NCI-H748 (cell line): Measurements from ENCODE around the gene DHCR24.
A peak's percentile ranks its signal among the peaks of the same experiment; 100 is the strongest.

Experiments
- DNase-seq: peaks from one replicate; lab custom pipeline; 2025; ENCODE audit not compliant: unreplicated experiment; lab: John Stamatoyannopoulos, UW

The DHCR24 gene

DNA sequence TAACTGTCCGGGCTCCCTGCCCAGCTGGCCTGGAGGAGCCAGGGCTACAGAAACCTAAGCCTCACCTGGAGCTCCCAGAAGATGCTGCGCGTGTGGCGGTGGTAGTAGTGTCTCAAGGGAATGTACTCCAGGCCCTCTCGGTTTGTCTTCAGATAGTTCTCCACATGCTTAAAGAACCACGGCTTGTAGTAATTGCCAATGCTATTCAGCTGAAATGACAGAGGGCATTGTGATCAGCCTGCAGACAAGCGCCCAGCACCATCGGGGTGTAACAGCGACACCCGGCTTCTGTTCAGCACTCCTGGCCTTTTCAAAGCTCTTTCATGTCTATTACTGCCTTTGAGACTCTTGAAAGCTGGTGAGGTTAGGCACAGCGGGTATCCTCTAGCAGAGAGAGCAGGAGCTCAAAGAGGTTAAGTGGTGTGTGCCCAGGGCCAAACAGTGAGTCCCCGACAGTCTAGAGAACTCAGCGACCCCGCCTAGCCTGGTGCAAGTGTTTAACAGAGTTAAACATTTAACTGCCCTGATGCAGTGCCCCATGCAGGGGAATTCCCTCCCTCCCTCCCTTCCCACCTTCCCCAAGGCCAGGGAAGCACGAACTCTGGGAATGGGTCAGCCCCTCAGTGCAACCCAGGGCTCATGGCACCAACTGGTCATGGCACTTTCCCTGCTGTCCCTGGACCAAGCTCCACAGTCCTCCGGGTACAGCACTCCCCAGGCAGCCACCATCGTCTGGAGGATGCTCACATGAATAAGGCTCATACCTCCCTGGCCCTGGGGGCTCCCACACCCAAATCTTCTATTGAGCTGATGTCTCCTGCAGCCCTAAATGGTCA is 21.5 kb downstream of the DHCR24 start:
- DNase-seq, result no peak

- DNase-seq, result no peak
These were observed 22.4 kb downstream of the DHCR24 start for GRCh38 chr1:54864460-54865208.

- no peak for DNase-seq
These were observed 23.7 kb downstream of the DHCR24 start for GRCh38 chr1:54863267-54863665.

GRCh38 chr1:54861070-54861761 is 25.8 kb downstream of the DHCR24 start:
- no peak for DNase-seq

DNA sequence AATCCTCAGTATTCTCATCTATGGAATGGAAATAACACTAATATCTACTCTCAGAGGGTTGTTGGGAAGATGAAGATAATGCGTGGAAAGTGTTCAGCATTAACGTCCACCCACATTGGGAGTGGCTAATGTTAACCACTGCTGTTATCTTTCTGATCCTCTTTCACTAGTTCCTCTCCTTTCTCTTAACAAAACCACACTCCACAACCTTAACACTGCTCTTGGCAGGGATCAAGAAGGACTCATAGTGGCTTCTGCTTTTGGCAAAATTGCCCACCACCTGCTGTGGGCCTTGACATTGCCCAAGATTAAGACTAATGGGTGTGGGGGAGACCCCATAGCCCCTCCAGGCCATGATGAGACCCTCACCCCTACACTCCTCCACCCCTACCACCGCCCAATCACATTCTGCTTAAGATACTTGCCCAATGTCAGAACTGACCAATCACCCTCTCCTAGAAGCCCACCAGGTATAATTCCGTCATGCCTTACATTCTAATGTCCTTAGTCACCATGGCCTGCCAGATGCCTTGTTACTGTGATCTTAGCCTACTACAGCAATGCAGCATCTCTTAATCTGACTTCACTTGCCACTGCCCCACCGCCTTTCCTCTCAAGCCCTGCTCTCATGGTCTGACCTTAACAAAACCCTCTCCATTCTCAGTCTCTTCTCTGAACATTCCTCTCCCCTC is 27.1 kb downstream of the DHCR24 start:
- DNase-seq, result no peak

DNA sequence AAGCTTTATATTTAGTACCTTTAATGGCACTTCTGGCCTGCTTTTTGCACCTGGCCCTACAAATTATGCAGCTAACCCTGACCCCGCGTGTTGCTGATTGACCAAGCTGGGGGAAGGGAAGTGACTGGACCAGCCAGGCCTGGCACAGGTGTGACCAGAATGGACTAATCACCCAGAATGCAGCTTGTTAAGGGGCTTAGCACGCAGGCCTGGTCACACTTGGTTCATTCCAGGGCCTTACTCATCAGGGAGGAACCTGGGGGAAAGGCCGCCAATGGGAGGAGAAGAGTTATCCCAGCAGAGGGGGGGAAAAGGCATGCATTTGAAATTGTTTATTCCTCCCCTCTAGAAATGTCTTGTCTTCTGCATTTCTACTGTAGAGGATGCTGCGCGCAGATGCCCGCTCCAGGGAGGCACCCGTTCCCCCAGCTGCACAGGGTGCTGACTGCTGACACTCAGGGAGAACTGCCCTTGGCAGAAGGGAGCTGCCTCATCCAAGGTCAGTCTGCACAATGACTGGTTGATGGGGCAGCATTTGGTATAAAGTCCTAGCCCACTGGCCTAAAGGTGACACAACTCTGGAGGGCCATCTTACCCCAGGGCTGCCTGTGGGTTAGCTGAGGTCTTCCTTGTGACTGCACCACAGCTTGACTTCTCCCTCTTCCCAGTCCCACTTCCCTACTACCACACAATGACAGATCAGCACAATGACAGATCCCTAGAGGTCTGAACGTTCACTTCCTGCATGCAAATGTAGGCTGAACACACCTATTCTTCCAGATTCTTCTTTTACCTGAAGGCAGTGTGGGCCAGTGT is 29.0 kb downstream of the DHCR24 start:
- DNase-seq, result no peak

DNA sequence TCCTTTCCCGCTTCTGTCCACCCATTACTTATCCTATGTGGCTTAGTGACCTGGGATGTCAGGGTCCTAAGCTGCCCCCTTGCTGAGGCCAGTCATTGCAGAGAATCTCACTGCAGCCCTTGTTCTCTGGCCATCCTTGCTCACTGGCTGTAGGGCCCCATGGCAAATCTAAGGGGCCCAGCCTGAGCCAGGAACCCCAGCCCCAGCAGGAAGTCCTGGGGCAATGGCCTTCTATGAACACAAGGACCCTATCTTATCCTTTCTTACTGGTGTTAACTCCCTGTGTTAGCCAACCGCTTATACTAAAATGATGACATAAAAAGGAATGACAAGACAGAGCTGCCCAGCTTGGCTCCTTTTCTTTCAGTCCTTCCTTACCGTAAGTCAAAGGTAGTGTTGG is 29.9 kb downstream of the DHCR24 start:
- DNase-seq, result no peak

GRCh38 chr1:54854381-54855020 is 32.5 kb downstream of the DHCR24 start:
- DNase-seq, result no peak

GRCh38 chr1:54853793-54854370 is 33.1 kb downstream of the DHCR24 start:
- no peak for DNase-seq

DNA sequence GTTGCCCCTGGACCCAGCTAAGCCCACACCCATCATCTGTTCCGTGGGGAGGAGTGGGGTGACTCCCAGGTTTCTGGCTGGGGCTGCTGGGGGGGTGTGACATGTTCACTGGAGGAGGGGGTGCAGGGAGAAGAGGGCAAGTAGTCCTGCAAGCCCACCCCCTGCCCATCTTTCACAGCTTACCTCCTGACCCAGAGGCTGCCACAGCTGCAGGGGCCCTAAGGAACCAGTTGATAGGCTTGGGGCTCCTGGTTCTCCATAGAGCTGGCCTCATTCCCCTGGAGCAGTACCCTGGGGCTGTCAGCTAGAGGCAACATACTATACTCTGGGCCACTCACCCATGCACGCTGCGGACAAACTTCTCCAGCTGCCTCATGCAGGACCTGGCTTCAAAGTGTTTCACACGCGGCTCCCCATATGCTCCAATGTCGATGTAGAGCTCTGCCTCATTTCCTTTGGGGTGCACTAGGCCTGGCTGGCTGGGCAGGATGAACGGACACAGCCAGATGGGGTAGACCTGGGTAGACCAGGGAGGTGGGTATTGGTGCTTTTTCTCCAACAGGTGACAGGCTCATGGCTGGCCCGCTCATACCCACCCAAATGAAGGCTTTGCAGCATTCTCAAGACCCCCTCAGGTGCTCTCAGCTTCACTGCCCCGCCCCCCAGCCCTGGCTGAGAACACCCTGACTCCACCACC is 33.8 kb downstream of the DHCR24 start:
- no peak for DNase-seq

- DNase-seq, result no peak
These were observed 35.0 kb downstream of the DHCR24 start for GRCh38 chr1:54851936-54852524.

GRCh38 chr1:54851406-54851805 is 35.6 kb downstream of the DHCR24 start:
- no peak for DNase-seq

DNA sequence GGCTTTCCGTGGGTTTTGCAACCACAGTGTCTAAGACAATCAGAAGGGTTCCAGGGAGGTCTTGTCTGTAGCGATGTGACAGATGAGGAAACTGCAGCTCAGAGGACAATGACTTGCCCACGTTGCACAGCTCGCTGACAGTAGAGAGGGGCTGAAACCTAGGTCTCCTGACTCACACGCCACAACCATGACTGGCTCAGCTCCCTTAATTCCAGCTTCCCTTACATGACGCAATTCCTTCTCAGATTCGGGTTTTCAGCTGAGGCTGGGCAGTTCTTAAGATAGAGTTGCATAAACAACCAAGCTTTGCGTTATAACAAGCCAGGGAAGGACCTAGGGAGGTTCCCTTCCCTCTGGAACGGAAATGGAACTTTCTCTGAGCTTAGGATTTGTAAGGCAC is 36.3 kb downstream of the DHCR24 start:
- DNase-seq, result no peak

DNA sequence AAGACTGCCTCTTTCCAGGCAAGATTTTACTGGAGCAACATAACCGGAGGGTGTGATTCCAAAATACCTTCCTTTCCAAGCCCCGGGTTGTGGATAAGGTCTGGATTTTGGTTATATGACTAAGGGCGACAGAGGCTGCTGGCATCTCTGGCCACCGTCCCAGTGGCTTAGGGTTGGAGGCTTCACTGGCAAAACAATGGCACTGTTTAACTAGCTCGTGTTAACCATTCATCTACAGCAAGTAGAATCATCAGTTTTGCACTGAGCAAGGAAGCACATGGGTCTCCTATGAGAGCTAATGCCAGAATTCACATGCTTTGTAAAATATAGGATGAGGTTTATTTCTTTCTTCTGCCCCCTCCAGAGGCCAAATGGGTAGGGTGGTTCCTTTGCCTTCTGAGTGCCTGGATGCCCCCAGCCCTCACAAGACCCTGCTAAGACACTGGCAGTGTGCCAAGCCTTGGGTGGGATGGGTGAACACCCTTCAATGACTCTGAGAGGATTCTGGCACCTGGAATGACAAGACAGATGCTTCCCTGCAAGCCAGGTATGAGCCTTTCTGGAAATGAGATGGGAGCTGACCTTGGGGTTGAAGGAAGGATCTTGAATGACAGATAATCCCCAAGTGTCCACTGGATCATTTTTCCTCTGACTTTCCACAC is 36.8 kb downstream of the DHCR24 start:
- no peak for DNase-seq

- no peak for DNase-seq
These were observed 37.6 kb downstream of the DHCR24 start for GRCh38 chr1:54849219-54850068.

DNA sequence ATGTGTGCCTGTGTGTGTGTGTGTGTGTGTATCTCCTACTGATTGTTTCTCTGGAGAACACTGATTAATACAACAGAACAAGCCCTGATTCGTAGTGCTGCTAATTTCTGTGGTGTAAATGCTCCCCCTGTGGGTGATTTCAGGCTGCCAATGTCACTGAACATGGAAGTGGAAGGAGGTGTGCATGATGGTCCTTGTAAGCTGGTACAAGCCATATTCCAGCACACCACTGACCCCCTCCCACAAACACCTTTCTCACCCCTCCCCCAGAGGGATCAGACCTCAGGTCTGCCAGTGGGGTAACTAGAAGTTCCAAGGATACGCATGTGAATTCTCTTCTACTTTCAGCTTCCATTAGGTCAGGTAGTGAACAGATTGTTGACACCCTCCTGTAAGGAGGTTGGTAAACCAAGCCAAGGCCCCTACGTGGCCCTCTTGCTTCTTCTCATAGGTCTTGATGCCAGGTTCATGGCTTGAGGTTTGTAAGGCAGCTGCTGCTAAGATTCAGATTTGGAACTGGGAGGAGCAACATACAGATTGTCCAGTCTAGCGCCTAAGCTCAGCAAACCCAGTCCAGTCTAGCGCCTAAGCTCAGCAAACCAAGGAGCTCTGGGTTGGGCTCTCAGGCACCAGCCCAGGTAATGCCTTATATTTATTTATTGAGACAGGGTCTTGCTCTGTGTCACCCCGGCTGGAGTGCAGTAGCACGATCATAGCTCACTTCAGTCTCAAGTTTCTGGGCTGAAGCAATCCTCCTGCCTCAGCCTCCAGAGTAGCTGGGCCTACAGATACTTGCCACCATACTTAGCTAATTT is 38.7 kb downstream of the DHCR24 start:
- DNase-seq, result peak; percentile 22
